Liver (tissue), 9 donors: ENCODE measurements around the gene FILIP1L. TPM values are rescaled to one million over a fixed set of nuclear protein-coding genes. Genes with fewer than 3 reads are reported as not detected.
"Not testable (repeated sequence)": the region's sequence is repeated elsewhere in the genome, so short reads cannot be mapped to it uniquely, and the experiment has no call there.

Source experiments
- DNase-seq: peaks from one replicate; pipeline ENCODE4 v3.0.0-alpha.2; 2017; ENCODE audit warnings: low spot score
- H3K27ac ChIP-seq, 2 donors: one replicate each; pipeline ENCODE4 v1.7.0; 2013; ENCODE audit warnings: inconsistent platforms in 2 of 2, low read length in 2 of 2, control low read depth in 1 of 2, low read depth in 1 of 2, mild to moderate bottlenecking in 1 of 2
- H3K27me3 ChIP-seq, 4 donors: one replicate each; pipeline versions ENCODE4 v1.6.1 to v1.7.0; 2013; ENCODE audit warnings: low read length in 3 of 4, inconsistent platforms in 1 of 4, mild to moderate bottlenecking in 1 of 4, moderate library complexity in 1 of 4; ENCODE audit not compliant: control insufficient read depth in 4 of 4, insufficient read depth in 4 of 4
- H3K36me3 ChIP-seq, 4 donors: one replicate each; pipeline versions ENCODE4 v1.6.1 to v1.7.0; 2013; ENCODE audit warnings: low read length in 3 of 4, mild to moderate bottlenecking in 3 of 4, low read depth in 1 of 4, moderate library complexity in 1 of 4; ENCODE audit not compliant: control insufficient read depth in 4 of 4, insufficient read depth in 3 of 4
- H3K4me1 ChIP-seq, 4 donors: one replicate each; pipeline versions ENCODE4 v1.6.1 to v1.7.0; 2013; ENCODE audit warnings: low read length in 3 of 4, mild to moderate bottlenecking in 3 of 4, moderate library complexity in 1 of 4; ENCODE audit not compliant: control insufficient read depth in 4 of 4, insufficient read depth in 4 of 4
- H3K4me3 ChIP-seq, 3 donors: one replicate each; pipeline versions ENCODE4 v1.6.1 to v1.7.0; 2013; ENCODE audit warnings: low read length in 3 of 3, control low read depth in 1 of 3, low read depth in 1 of 3, mild to moderate bottlenecking in 1 of 3
- H3K9ac ChIP-seq, 2 donors: one replicate each; pipeline ENCODE4 v1.7.0; 2013; ENCODE audit warnings: low read length in 2 of 2, mild to moderate bottlenecking in 2 of 2, moderate library complexity in 2 of 2, control low read depth in 1 of 2, low read depth in 1 of 2
- H3K9me3 ChIP-seq, 4 donors: one replicate each; pipeline versions ENCODE4 v1.6.1 to v1.7.0; 2013; ENCODE audit warnings: low read length in 3 of 4; ENCODE audit not compliant: control insufficient read depth in 4 of 4
- ATF3 ChIP-seq: IDR thresholded peaks from 2 replicates; pipeline ENCODE4 v1.6.1; 2016; ENCODE audit warnings: antibody characterized with exemption
- EGR1 ChIP-seq, 2 donors: IDR thresholded peaks; 2 replicates each; pipeline ENCODE4 v1.6.1; 2016 to 2018; ENCODE audit warnings: antibody characterized with exemption in 2 of 2, low read depth in 2 of 2
- FOXA1 ChIP-seq: IDR thresholded peaks from 2 replicates; pipeline ENCODE4 v1.6.1; 2016; ENCODE audit warnings: antibody characterized with exemption
- FOXA2 ChIP-seq: IDR thresholded peaks from 2 replicates; pipeline ENCODE4 v1.6.1; 2016; ENCODE audit warnings: antibody characterized with exemption
- GABPA ChIP-seq, 2 donors: IDR thresholded peaks in 1 of 2; conservative IDR thresholded peaks in 1 of 2; 2 replicates each; pipeline ENCODE4 v1.6.1; 2016; ENCODE audit warnings: antibody characterized with exemption in 2 of 2, mild to moderate bottlenecking in 1 of 2, moderate library complexity in 1 of 2
- HNF4A ChIP-seq, 2 donors: conservative IDR thresholded peaks; 2 replicates each; pipeline ENCODE4 v1.6.1; 2016; ENCODE audit warnings: antibody characterized with exemption in 2 of 2, mild to moderate bottlenecking in 2 of 2
- HNF4G ChIP-seq: IDR thresholded peaks from 2 replicates; pipeline ENCODE4 v1.6.1; 2016; ENCODE audit warnings: antibody characterized with exemption
- JUND ChIP-seq, 2 donors: IDR thresholded peaks; 2 replicates each; pipeline ENCODE4 v1.6.1; 2016; ENCODE audit warnings: antibody characterized with exemption in 2 of 2
- MAX ChIP-seq: IDR thresholded peaks from 2 replicates; pipeline ENCODE4 v1.6.1; 2016; ENCODE audit warnings: antibody characterized with exemption
- NR2F2 ChIP-seq: IDR thresholded peaks from 2 replicates; pipeline ENCODE4 v1.6.1; 2016; ENCODE audit warnings: antibody characterized with exemption
- RAD21 ChIP-seq, 2 donors: IDR thresholded peaks; 2 replicates each; pipeline ENCODE4 v1.6.1; 2016; ENCODE audit warnings: antibody characterized with exemption in 2 of 2, mild to moderate bottlenecking in 2 of 2
- RXRA ChIP-seq, 2 donors: IDR thresholded peaks; 2 replicates each; pipeline ENCODE4 v1.6.1; 2017 to 2018; ENCODE audit warnings: antibody characterized with exemption in 2 of 2, mild to moderate bottlenecking in 1 of 2
- SP1 ChIP-seq: IDR thresholded peaks from 2 replicates; pipeline ENCODE4 v1.6.1; 2018; ENCODE audit warnings: antibody characterized with exemption, mild to moderate bottlenecking
- TAF1 ChIP-seq: conservative IDR thresholded peaks from 2 replicates; pipeline ENCODE4 v1.6.1; 2016; ENCODE audit warnings: antibody characterized with exemption, mild to moderate bottlenecking
- YY1 ChIP-seq: IDR thresholded peaks from 2 replicates; pipeline ENCODE4 v1.6.1; 2016; ENCODE audit warnings: antibody characterized with exemption, mild to moderate bottlenecking
- WGBS: extraction: QIAGEN DNeasy Blood & Tissue Kit; methylation state at CpG from one replicate; pipeline ENCODE4 v1.1.7; 2013; 5-methylcytosine and 5-hydroxymethylcytosine counted together
- polyA plus RNA-seq, 2 donors: library from polyadenylated mRNA; stranded (reverse) in 1 of 2; unstranded in 1 of 2; fragments of 200-250 nt in 1 of 2; fragments of >200 nt in 1 of 2; fragmentation: Nextera tagmentation in 1 of 2; extraction: Ambion mirVana in 1 of 2; gene quantifications; one replicate each; pipeline versions ENCODE4 v1.2.1 to v1.2.3, GENCODE V29; 2013 to 2015
- total RNA-seq, 2 donors: library from RNA; depleted of rRNA; stranded (reverse); fragments of >200 nt; gene quantifications; one replicate each; pipeline ENCODE4 v1.2.3, GENCODE V29; 2014
- TF ChIP-seq, protein P1 (sequence below): fragments of 150-350 bp; IDR thresholded peaks from 2 replicates; pipeline ENCODE4 v1.5.1; 2017; ENCODE audit warnings: improper control_type of control experiment, low read depth, low read length; ENCODE audit not compliant: missing input control
- TF ChIP-seq, protein P2 (sequence below): IDR thresholded peaks from 2 replicates; pipeline ENCODE4 v1.6.1; 2016; ENCODE audit warnings: antibody characterized with exemption
- TF ChIP-seq, protein P3 (sequence below): IDR thresholded peaks from 2 replicates; pipeline ENCODE4 v1.6.1; 2016; ENCODE audit warnings: antibody characterized with exemption, mild to moderate bottlenecking
- donor health status: healthy.
- donor health status: healthy.
- donor health status: healthy.
- donor health status: healthy.
- donor health status: healthy.

Gene FILIP1L
- total and polyA plus RNA-seq, 4 donors, result 1.4 to 6.5 (median 1.9) TPM

DNA sequence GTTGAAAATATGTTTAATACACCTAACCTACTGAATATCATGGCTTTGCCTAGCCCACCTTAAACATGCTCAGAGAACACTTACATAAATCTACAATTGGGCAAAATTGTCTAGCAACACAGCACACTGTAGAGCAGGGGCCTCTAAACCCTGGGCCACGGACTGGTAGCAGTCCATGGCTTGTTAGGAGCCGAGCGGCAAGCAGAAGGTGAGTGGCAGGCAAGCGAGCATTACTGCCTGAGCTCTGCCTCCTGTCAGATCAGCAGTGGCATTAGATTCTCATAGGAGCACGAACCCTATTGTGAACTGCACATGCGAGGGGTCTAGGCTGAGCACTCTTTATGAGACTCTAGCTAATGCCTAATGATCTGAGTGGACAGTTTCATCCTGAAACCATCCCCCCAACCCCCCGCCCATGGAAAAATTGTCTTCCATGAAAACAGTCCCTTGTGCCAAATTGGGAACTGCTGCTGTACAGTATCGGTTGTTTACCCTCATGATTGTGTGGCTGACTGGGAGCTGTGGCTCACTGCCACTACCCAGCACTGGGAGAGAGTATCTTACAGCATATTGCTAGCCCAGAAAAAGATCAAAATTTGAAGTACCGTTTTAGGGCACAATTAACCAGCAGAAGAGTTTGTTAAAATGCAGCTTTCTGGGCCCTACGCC, 270.6 kb downstream of the FILIP1L start:
- Histone ChIP-seq H3K27me3 (no peaks in the 10 kb centered on the region), H3K27ac (peak overlapping the region; percentile 24 to 31), H3K4me3 (no peak overlapping the region), H3K36me3 (peaks cover 0 to 4% (median 0%) of the 10 kb centered on the region in 4 donors), H3K4me1 (peaks cover 3 to 7% (median 4%) of the 10 kb centered on the region in 4 donors), H3K9me3 (no peaks in the 10 kb centered on the region), H3K9ac (no peak overlapping the region)
- DNase-seq, result no peak
- TF ChIP-seq RAD21 (IDR thresholded peaks at IDR 0.05) (peak in 1 of 2 donors; percentile 3), JUND (IDR thresholded peaks at IDR 0.05) (no peak)
- WGBS, result 77% methylated on average over 10 of the region's 10 CpGs

DNA sequence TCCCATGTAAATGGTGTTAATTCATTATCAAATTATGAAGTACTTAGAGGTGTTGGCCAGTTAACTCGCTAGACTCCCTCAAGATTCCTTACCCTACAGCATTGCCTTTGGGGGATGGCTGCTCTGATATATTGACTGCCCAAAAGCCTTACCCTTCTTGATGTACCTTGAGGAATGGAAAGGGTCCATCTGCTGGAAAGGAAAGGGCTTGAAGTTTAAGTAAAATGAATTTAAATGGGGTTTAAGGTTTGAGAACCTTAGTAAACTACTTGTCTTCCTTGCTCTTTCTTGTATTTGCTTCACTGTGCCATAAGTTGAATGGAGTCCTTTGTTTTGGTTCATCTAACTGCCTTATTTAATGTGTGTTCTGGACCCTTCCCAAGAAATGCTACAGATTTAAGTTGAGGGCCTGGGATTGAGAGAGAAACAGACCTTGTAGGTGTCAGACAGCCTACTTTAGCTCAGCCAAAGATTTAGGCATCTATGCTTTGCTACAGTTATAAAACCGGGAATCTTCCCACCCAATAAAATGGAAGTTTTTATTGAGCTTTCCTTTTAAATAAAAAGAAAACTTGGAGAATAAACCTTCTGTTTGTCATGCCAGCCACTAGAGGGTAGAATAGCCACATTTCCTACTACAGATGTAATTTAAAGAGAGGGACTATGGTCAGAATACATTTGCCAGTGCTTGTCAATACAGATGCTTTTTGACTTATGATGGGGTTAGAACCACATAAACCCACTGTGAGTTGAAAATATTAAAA, 271.3 kb downstream of the FILIP1L start:
- no peak for DNase-seq
- 48% methylated on average over 2 of the region's 2 CpGs for WGBS
- Histone ChIP-seq H3K36me3 (peaks cover 0 to 4% (median 0%) of the 10 kb centered on the region in 4 donors), H3K27me3 (no peaks in the 10 kb centered on the region), H3K4me1 (peaks cover 3 to 7% (median 4%) of the 10 kb centered on the region in 4 donors), H3K4me3 (no peak overlapping the region), H3K9ac (peak overlapping the region in 1 of 2 donors; percentile 39), H3K27ac (no peak overlapping the region), H3K9me3 (no peaks in the 10 kb centered on the region)
- no peak for TF ChIP-seq YY1
- no peak for TF ChIP-seq ATF3
- TF ChIP-seq HNF4G, result no peak
- no peak for TF ChIP-seq RXRA (IDR thresholded peaks at IDR 0.05)
- no peak for TF ChIP-seq MAX
- TF ChIP-seq FOXA1, result no peak
- no peak for TF ChIP-seq NR2F2
- TF ChIP-seq, protein P1, sequence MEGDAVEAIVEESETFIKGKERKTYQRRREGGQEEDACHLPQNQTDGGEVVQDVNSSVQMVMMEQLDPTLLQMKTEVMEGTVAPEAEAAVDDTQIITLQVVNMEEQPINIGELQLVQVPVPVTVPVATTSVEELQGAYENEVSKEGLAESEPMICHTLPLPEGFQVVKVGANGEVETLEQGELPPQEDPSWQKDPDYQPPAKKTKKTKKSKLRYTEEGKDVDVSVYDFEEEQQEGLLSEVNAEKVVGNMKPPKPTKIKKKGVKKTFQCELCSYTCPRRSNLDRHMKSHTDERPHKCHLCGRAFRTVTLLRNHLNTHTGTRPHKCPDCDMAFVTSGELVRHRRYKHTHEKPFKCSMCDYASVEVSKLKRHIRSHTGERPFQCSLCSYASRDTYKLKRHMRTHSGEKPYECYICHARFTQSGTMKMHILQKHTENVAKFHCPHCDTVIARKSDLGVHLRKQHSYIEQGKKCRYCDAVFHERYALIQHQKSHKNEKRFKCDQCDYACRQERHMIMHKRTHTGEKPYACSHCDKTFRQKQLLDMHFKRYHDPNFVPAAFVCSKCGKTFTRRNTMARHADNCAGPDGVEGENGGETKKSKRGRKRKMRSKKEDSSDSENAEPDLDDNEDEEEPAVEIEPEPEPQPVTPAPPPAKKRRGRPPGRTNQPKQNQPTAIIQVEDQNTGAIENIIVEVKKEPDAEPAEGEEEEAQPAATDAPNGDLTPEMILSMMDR, result peak; percentile 72
- TF ChIP-seq JUND (IDR thresholded peaks at IDR 0.05), result no peak
- TF ChIP-seq, protein P2, sequence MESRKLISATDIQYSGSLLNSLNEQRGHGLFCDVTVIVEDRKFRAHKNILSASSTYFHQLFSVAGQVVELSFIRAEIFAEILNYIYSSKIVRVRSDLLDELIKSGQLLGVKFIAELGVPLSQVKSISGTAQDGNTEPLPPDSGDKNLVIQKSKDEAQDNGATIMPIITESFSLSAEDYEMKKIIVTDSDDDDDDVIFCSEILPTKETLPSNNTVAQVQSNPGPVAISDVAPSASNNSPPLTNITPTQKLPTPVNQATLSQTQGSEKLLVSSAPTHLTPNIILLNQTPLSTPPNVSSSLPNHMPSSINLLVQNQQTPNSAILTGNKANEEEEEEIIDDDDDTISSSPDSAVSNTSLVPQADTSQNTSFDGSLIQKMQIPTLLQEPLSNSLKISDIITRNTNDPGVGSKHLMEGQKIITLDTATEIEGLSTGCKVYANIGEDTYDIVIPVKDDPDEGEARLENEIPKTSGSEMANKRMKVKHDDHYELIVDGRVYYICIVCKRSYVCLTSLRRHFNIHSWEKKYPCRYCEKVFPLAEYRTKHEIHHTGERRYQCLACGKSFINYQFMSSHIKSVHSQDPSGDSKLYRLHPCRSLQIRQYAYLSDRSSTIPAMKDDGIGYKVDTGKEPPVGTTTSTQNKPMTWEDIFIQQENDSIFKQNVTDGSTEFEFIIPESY, result no peak
- TF ChIP-seq HNF4A (conservative IDR thresholded peaks at IDR 0.05), result peak in 1 of 2 donors; percentile 10
- TF ChIP-seq RAD21 (IDR thresholded peaks at IDR 0.05), result peak; percentile 92 to 94
- no peak for TF ChIP-seq EGR1 (IDR thresholded peaks at IDR 0.05; ENCODE audit: low read depth in 2 of 2)
- no peak for TF ChIP-seq TAF1
- TF ChIP-seq, protein P3, sequence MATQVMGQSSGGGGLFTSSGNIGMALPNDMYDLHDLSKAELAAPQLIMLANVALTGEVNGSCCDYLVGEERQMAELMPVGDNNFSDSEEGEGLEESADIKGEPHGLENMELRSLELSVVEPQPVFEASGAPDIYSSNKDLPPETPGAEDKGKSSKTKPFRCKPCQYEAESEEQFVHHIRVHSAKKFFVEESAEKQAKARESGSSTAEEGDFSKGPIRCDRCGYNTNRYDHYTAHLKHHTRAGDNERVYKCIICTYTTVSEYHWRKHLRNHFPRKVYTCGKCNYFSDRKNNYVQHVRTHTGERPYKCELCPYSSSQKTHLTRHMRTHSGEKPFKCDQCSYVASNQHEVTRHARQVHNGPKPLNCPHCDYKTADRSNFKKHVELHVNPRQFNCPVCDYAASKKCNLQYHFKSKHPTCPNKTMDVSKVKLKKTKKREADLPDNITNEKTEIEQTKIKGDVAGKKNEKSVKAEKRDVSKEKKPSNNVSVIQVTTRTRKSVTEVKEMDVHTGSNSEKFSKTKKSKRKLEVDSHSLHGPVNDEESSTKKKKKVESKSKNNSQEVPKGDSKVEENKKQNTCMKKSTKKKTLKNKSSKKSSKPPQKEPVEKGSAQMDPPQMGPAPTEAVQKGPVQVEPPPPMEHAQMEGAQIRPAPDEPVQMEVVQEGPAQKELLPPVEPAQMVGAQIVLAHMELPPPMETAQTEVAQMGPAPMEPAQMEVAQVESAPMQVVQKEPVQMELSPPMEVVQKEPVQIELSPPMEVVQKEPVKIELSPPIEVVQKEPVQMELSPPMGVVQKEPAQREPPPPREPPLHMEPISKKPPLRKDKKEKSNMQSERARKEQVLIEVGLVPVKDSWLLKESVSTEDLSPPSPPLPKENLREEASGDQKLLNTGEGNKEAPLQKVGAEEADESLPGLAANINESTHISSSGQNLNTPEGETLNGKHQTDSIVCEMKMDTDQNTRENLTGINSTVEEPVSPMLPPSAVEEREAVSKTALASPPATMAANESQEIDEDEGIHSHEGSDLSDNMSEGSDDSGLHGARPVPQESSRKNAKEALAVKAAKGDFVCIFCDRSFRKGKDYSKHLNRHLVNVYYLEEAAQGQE, result no peak
- no peak for TF ChIP-seq FOXA2
- TF ChIP-seq SP1, result no peak
- TF ChIP-seq GABPA (IDR thresholded peaks at IDR 0.05 in 1 of 2, conservative IDR thresholded peaks at IDR 0.05 in 1 of 2), result no peak

DNA sequence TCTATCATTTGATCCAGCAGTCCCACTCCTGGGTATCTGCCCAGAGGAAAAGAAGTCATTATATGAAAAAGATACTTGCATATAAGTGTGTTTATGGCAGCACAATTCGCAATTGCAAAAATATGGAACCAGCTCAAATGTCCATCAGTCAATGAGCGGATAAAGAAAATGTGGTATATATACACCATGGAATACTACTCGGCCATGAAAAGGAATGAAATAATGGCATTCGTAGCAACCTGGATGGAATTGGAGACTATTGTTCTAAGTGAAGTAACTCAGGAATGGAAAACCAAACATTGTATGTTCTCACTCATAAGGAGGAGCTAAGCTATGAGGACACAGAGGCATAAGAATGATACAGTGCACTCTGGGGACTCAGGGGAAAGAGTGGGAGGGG, 272.4 kb downstream of the FILIP1L start:
- WGBS, result 98% methylated on average over 4 of the region's 4 CpGs
- H3K9me3 ChIP-seq, H3K4me3 ChIP-seq, H3K4me1 ChIP-seq, H3K9ac ChIP-seq, H3K27ac ChIP-seq, H3K36me3 ChIP-seq, DNase-seq, H3K27me3 ChIP-seq: not testable (repeated sequence)
